A549 treated with dexamethasone at 1 μM for 4 hours (cell line): ENCODE results near the gene TYSND1. TPM values are rescaled to one million over a fixed set of nuclear protein-coding genes. Genes with fewer than 3 reads are reported as not detected.

Experiments used
- total RNA-seq: library from RNA; stranded (reverse); fragments of 200-300 nt; extraction: Qiagen RNA extraction; gene quantifications from 5 replicates; pipeline ENCODE4 v1.2.3, GENCODE V29; 2022

Gene TYSND1, protein sequence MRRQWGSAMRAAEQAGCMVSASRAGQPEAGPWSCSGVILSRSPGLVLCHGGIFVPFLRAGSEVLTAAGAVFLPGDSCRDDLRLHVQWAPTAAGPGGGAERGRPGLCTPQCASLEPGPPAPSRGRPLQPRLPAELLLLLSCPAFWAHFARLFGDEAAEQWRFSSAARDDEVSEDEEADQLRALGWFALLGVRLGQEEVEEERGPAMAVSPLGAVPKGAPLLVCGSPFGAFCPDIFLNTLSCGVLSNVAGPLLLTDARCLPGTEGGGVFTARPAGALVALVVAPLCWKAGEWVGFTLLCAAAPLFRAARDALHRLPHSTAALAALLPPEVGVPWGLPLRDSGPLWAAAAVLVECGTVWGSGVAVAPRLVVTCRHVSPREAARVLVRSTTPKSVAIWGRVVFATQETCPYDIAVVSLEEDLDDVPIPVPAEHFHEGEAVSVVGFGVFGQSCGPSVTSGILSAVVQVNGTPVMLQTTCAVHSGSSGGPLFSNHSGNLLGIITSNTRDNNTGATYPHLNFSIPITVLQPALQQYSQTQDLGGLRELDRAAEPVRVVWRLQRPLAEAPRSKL
- total RNA-seq = 11.2 to 16.5 TPM (median 15.4 TPM) in 5 replicates

DNA sequence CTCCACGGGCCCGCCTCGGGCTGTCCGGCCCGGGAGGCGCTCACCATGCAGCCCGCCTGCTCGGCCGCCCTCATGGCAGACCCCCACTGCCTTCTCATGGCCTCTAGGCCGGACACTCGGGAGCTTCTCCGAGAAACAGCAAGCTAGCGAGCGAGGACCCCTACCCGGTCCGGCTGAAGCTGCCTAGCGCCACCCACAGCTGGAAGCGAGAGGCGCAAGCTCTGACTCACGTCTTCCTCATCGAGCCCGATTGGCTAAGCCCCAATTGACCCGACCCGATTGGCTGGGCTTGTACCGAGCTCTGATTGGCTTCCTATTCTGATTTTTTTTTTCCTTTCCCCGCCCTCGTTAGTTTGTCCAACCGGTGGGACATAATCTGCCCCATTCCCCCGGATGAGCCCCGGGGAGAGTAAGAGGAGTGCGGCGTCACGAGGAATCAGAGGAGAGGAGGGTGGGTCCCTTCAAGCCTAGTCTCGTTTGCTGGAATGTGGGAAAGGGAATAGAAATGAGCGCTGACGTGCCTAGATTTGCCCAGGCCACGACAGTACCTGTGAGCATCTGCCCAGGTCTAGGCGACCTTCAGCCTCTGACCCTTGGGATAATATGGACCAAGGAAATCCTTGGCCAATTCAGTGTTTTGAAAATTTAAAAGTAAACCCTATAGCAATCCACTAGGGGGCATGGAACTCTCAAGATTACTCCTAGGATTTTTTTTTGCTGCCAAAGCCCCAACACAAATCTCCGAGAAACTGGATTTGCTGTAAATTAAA is at the start of gene TYSND1:
TSS of gene TYSND1 (minus strand) at position 212 of the 770 bp plus-strand sequence. CDS start at position 98, 114 bp downstream.

DNA sequence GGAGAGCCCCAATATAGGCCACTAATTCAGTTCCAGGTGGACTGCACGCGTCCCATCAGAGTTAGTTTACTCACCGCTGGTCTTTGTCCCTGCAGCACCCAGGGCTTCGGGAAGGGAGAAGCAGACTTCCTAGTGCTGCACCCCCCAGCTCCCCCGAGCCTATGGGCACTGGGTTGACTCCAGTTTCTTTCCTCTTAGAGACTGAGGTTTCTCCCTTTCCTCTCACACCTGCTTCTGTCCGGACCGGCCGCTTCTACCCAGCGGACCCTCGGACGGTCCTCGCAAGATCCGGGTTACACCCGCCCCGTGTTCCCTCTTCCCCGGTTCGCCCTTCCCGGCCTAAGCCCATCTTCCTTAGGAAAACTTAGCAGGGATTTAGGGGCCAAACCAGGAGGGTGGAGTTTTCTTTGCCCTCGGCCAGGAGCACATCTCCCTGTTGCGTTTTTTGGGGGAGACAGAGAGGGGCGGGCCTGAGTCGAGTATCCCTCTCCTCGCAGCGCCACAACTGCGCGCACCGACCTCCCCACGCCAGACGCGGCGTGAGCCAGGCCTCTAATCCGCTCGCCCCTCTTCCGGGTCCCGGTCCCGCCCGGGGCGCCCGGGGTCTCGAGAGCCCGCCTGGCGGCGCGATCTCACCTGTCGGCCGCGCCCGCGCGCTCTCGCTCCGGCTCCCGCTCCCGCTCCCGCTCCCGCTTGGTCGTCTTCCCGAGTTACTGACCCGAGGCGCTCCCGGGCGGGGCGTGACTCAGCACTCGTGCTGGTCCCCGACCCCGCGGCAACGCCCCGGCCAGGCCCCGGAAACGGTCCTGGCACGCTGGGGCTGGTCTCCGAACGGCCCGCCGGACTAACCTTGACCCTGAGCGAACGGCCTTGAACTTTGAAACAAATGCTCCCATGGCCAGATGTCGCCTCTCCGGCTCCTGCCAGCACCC is 14.1 kb downstream of the TYSND1 start, which contains the start of gene AIFM2:
TSS of gene AIFM2 (minus strand) at position 728 of the 932 bp plus-strand sequence. CDS start 8,741 bp downstream, outside the sequence.

Other genes with a start within 250 kb of the TYSND1 start
- gene MACROH2A2, start 93.9 kb downstream of the TYSND1 start, total RNA-seq = 24.6 to 28.5 TPM (median 26.8 TPM) in 5 replicates
- 28.3 to 37.4 TPM (median 33.6 TPM) in 5 replicates for gene AIFM2, start 13.9 kb downstream of the TYSND1 start, total RNA-seq
- 71.1 to 88.0 TPM (median 83.1 TPM) in 5 replicates for gene SAR1A, start 23.8 kb upstream of the TYSND1 start, total RNA-seq
- 236 to 298 TPM (median 245 TPM) in 5 replicates for gene PPA1, start 86.7 kb upstream of the TYSND1 start, total RNA-seq
- 0.01 to 0.02 TPM (median 0.01 TPM) in 4 of 5 replicates, not detected in the other for gene NPFFR1, start 137.3 kb upstream of the TYSND1 start, total RNA-seq
- gene LRRC20, start 235.9 kb upstream of the TYSND1 start, total RNA-seq = 16.4 to 21.9 TPM (median 18.8 TPM) in 5 replicates